ENCODE results near the gene HOXA13.

Gene HOXA13

DNA sequence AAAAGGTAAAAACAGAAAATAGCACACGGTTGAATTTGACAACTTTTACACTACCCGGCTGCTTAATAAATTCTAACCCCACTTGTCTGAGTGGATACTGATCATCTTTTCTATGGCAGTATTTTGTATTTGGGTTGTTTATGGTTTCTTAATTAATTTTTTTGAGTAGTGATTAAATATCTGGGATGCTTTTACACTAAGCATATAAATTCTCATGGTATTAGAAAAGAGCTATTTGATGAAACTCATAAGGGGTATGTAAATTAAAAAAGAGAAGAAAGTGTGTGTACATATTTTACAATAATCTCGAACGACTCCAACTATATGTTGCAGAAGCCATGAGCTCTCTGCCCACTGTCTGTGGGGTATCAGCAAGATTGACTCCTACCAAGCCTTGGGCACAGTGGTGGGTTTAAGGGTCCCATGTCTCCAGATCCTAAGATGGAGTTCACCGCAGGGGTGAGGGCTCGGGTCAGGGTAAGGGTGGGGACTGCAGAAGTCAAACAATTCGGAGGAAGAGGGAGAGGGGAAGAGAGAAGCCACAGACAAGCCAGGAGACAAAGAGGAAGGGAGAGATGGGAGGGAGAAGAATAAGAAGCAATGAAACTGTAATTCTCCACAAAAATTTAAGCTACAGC lies 7.6 kb upstream of the HOXA13 start:
- DNase-seq (ENCODE audit: low spot score), result no peak

DNA sequence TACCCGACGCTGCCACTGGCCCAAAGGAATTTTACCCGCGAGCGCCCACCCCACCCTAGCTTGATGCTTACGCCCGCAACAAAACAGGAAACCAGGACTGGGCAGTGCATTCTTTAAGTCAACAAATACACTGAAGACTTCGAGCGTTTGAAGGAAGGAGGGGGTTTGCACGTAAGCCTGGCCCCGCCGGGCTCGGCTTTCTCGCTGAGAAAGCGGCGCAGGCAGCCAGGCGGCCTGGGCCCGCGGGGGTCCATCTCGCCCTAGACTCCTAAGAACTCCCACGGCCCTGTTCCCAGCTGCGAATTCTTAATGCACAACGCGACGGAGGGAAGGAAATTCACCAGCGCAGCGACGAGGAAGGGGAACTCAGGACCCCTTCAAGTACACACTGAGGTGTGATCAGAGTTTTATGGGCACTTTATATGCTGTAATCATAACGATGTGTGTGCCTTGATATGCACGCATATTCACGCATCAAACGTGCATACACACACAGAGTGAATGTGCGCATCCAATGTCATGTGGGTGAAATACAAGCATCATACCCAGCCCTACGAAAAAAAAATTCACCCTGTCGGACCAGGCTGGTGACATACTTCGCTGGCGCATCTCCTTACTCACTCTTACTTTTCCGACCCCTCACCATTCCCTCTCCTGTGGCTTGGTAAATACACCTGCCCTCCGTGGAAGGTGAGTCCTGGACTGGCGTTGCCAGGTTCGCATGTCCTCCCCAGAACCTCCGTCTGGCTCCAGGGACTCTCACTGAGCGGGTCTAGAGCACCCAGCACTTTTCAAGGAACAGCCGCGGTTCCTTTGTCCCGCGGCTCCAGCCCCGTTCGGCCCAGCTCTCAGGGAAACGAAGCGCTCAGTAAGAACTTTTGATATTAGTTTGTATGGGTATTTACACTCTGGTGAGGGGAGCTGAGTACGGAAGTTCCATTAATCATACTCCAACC lies 5.7 kb upstream of the HOXA13 start:
- no peak for DNase-seq (ENCODE audit: low spot score)

GRCh38 chr7:27204851-27205322 lies 5.0 kb upstream of the HOXA13 start:
- DNase-seq (ENCODE audit: low spot score), result no peak

DNA sequence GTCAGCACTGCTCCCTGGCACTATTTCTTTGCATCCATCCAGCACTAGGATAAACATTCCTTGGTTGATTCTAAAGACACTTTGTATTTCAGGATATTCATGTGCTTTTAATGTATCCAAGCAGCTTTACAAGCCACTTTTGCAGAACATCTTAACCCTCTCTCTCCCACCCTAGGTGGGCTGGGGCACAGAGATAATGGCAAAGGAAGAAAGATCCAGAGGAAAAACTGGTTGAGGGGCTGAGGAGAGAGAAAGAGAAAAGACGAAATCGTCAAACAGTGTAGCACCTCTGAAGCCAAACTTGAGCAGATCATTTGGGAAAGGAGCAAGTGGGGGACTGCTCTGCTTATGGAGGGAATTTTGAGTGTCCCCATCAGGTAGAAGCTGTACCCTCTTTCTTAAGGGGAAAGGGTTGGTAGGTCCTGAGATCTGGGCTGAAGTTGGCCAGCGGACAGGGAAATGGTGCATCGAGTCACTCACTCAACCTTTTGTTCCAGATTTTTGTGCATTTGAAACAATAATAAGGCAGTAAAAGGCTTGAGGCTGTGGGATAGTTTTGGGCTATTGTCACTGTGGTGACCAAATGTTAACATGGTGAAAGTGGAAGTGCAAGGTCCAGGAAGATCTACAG lies 4.2 kb upstream of the HOXA13 start:
- DNase-seq (ENCODE audit: low spot score), result no peak

GRCh38 chr7:27203365-27203953 lies 3.6 kb upstream of the HOXA13 start:
- peak; percentile 55 for DNase-seq (ENCODE audit: low spot score)

- peak; percentile 30 for DNase-seq (ENCODE audit: low spot score)
Measured at GRCh38 chr7:27202862-27203134, 2.9 kb upstream of the HOXA13 start.

GRCh38 chr7:27202018-27202861 lies 2.3 kb upstream of the HOXA13 start:
- peak; percentile 63 for DNase-seq (ENCODE audit: low spot score)

- no peak for DNase-seq (ENCODE audit: low spot score)
Measured at GRCh38 chr7:27201580-27202017, 1.7 kb upstream of the HOXA13 start.

- DNase-seq (ENCODE audit: low spot score), result peak; percentile 64
Measured at GRCh38 chr7:27200761-27201579, 1.1 kb upstream of the HOXA13 start.

DNA sequence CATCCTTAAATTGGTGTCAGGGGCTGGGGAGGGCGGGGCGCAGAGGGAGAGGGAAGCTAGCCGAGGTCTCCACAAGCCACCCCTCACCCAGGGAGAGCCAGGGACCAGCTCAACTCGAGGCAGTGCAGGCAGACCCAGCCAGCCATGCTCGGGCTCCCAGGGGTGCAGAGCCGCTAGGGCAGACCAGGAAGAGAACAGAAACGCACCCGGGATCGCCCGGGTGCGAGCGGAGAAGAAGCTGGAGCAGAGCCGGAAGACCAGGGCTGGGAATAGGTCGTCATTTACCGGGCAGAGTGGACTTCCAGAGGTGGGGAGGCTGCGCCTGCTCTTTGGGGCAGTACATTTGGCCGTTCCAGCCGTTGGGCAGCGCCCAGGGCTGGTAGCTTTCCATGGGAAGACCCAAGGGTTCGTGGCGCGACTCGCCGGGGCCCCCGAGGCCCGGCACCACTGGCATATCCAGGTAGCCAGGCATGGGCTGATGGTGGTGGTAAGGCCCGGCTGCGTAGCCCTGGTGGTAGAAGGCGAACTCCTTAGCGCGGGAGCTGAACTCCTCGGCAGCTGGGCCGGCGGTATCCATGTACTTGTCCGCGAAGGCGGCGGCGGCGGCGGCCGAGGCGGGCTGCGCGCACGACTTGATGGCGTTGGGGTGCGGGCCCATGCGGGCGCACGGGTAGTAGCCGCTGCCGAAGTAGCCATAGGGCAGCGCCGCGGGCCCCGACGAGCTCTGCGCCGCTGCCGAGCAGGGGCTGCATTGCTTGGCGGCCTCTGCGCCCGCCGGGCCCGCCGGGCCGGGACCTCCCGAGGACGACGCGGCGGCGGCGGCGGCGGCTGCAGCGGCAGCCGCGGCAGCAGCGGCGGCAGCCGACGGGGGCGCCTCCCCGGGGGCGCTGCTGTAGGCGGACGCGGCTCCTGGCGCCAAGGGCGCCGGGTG lies 755 bp downstream of the HOXA13 start:
- DNase-seq (ENCODE audit: low spot score), result peak; percentile 72

DNA sequence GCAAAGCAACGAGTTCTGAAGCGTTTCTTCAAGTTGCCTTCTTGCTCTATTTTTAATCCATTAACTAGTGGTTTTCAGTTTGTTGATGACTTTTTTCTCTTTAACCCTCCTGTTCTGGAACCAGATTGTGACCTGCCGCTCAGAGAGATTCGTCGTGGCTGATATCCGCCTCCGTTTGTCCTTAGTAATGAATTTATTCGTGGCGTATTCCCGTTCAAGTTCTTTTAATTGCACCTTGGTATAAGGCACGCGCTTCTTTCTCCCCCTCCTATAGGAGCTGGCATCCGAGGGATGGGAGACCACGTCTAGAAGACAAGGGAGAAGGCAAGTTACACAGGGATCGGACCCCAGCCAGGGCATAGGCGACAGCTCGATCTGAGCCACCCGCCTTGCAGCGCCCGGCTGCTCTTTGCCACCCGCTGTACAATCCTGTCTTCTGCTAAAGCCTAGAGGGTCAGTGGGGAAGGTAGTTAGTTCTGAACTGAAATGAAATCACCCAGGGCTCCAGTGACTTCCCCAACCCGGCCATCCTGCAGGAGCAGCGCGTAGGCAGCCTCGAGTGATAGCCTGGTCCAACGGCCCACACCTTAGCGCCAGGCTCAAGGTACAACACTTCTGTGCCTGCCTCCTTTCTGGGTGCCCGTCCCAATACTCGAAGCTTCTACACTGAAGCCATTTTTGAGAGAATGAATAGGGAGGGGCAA lies 1.6 kb downstream of the HOXA13 start:
- peak; percentile 67 for DNase-seq (ENCODE audit: low spot score)

GRCh38 chr7:27197137-27198042 lies 2.5 kb downstream of the HOXA13 start:
- peak; percentile 52 for DNase-seq (ENCODE audit: low spot score)

- peak; percentile 87 for DNase-seq (ENCODE audit: low spot score)
Measured at GRCh38 chr7:27196287-27196767, 3.6 kb downstream of the HOXA13 start.

GRCh38 chr7:27194686-27195379 lies 5.1 kb downstream of the HOXA13 start:
- peak; percentile 57 for DNase-seq (ENCODE audit: low spot score)

DNA sequence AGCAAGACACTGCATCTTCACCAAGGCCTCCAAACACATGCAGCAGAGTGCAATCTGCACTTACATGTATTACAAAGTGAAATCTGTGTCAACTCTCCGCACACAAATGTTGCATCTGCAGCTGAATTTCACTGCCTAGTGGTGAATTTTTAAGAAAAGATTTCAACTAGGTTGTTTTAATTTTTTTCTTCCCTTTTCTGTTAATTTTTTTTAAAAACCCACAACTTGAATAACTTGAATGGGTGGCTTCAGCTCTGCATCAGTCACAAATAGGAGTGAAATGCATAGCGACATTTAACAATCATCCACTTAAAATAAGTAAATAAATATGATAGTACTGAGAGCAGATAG lies 5.9 kb downstream of the HOXA13 start:
- no peak for DNase-seq (ENCODE audit: low spot score)

GRCh38 chr7:27193335-27194001 lies 6.4 kb downstream of the HOXA13 start:
- DNase-seq (ENCODE audit: low spot score), result peak; percentile 68
